GM23248 (cell line): ENCODE data around the gene HSPA1A. TPM values are rescaled to one million over a fixed set of nuclear protein-coding genes. Genes with fewer than 3 reads are reported as not detected.
"Not testable (repeated sequence)": the region's sequence is repeated elsewhere in the genome, so short reads cannot be mapped to it uniquely, and the experiment has no call there.

Source experiments
- DNase-seq: peaks from one replicate; pipeline ENCODE4 v3.0.0-alpha.2; 2015
- H2AFZ ChIP-seq: fragments of 200-600 bp; sonication (generic); 2 replicates; pipeline ENCODE4 v1.6.1; 2016; ENCODE audit warnings: antibody characterized with exemption
- H3F3A ChIP-seq: fragments of 200-600 bp; sonication (generic); 2 replicates; pipeline ENCODE4 v1.6.1; 2016; ENCODE audit warnings: mild to moderate bottlenecking, antibody characterized with exemption, mixed run types; ENCODE audit not compliant: insufficient read depth
- H3K27ac ChIP-seq: fragments of 200-600 bp; sonication (generic); 2 replicates; pipeline ENCODE4 v1.5.1; 2016; ENCODE audit warnings: mild to moderate bottlenecking
- H3K27me3 ChIP-seq: fragments of 200-600 bp; sonication (generic); replicated peaks from 2 replicates; pipeline ENCODE4 v1.6.1; 2016; ENCODE audit warnings: mild to moderate bottlenecking; ENCODE audit not compliant: insufficient read depth
- H3K36me3 ChIP-seq: fragments of 200-600 bp; sonication (generic); 2 replicates; pipeline ENCODE4 v1.6.1; 2016; ENCODE audit warnings: low read depth, mild to moderate bottlenecking
- H3K4me1 ChIP-seq: fragments of 200-600 bp; sonication (generic); 2 replicates; pipeline ENCODE4 v1.6.1; 2016; ENCODE audit warnings: mild to moderate bottlenecking; ENCODE audit not compliant: insufficient read depth
- H3K4me2 ChIP-seq: fragments of 200-600 bp; sonication (generic); one replicate; pipeline ENCODE4 v1.6.1; 2016; ENCODE audit warnings: mild to moderate bottlenecking; ENCODE audit not compliant: unreplicated experiment
- H3K4me3 ChIP-seq: fragments of 200-600 bp; sonication (generic); 2 replicates; pipeline ENCODE4 v1.5.1; 2016; ENCODE audit warnings: mild to moderate bottlenecking
- H3K79me2 ChIP-seq: fragments of 200-600 bp; sonication (generic); 2 replicates; pipeline ENCODE4 v1.6.1; 2016; ENCODE audit warnings: mild to moderate bottlenecking; ENCODE audit not compliant: insufficient read depth
- H3K9ac ChIP-seq: fragments of 200-600 bp; sonication (generic); 2 replicates; pipeline ENCODE4 v1.6.1; 2016; ENCODE audit warnings: mild to moderate bottlenecking
- H3K9me2 ChIP-seq: fragments of 200-600 bp; sonication (generic); 2 replicates; pipeline ENCODE4 v1.6.1; 2016; ENCODE audit warnings: mixed run types, mild to moderate bottlenecking, moderate library complexity; ENCODE audit not compliant: insufficient read depth
- H3K9me3 ChIP-seq: fragments of 200-600 bp; sonication (generic); one replicate; pipeline ENCODE4 v1.6.1; 2017; ENCODE audit warnings: low read depth
- H4K20me1 ChIP-seq: fragments of 200-600 bp; sonication (generic); 2 replicates; pipeline ENCODE4 v1.6.0; 2016; ENCODE audit not compliant: insufficient read depth
- EZH2 ChIP-seq: fragments of 200-600 bp; sonication (generic); IDR thresholded peaks from 2 replicates; pipeline ENCODE4 v1.6.1; 2018; ENCODE audit warnings: antibody characterized with exemption, mild to moderate bottlenecking; ENCODE audit not compliant: insufficient read depth, poor library complexity, severe bottlenecking
- EZH2phosphoT487 ChIP-seq: fragments of 200-600 bp; sonication (generic); IDR thresholded peaks from 2 replicates; pipeline ENCODE4 v1.6.1; 2018; ENCODE audit warnings: antibody characterized with exemption, moderate library complexity, mild to moderate bottlenecking, low read depth; ENCODE audit not compliant: insufficient read depth
- WGBS, 2 experiments: methylation state at CpG; one replicate each; pipeline ENCODE4 v1.1.6; 2015 to 2017; ENCODE audit warnings: low lambda C conversion rate in 2 of 2, low coverage in 1 of 2; ENCODE audit errors: missing lambda C conversion rate in 2 of 2; 5-methylcytosine and 5-hydroxymethylcytosine counted together
- in situ Hi-C: fragments of 300-500 bp; cut with MboI; formaldehyde crosslinking; loops from 2 replicates; pipeline ENCODE4 v1.15.0; 2020
- polyA plus RNA-seq: library from polyadenylated mRNA; unstranded; fragments of >200 nt; fragmentation: Nextera tagmentation; extraction: Ambion mirVana; gene quantifications from 2 replicates; pipeline ENCODE4 v1.2.1, GENCODE V29; 2016
- total RNA-seq: library from RNA; depleted of rRNA; stranded (reverse); fragments of >200 nt; shearing (Covaris generic); gene quantifications from 2 replicates; pipeline ENCODE4 v1.2.3, GENCODE V29; 2014

HSPA1A gene
- total and polyA plus RNA-seq, 2 experiments from 2014 or later = 67.5 to 107 TPM

DNA sequence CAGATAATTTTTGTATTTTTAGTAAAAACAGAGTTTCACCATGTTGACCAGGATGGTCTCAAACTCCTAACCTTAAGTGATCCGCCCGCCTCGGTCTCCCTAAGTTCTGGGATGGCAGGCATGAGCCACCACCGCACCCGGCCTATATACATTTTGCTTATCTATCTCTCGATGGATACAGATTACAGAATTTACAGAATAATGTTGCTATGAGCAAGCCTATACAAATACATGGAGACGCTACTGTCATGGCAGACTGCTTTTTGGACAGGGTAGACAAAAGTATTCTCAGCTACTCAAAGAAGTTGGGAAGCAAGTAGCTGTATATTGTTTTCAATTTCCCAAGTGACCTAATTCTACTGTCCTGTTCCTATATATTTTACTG, 1.9 kb upstream of the HSPA1A start:
- Histone ChIP-seq H3K27ac (peak overlapping the region; percentile 95), H2AFZ (peak overlapping the region; percentile 92), H3K9ac (peak overlapping the region; percentile 85), H3K9me3 (no peaks in the 10 kb centered on the region), H3K4me2 (peak overlapping the region; percentile 71), H3K36me3 (no peaks in the 10 kb centered on the region), H3K9me2 (no peaks in the 10 kb centered on the region), H3F3A (peaks cover 26% of the 10 kb centered on the region), H3K4me1 (peaks cover 17% of the 10 kb centered on the region), H3K4me3 (peak overlapping the region; percentile 68), H3K79me2 (peaks cover 12% of the 10 kb centered on the region), H4K20me1 (no peaks in the 10 kb centered on the region), H3K27me3 (no peaks in the 10 kb centered on the region)
- WGBS, 2 experiments = 96% methylated on average over 7 of the region's 7 CpGs
- no peak for DNase-seq
- TF ChIP-seq EZH2 (no peak), EZH2phosphoT487 (no peak)
- in situ Hi-C loops = no loop called here

DNA sequence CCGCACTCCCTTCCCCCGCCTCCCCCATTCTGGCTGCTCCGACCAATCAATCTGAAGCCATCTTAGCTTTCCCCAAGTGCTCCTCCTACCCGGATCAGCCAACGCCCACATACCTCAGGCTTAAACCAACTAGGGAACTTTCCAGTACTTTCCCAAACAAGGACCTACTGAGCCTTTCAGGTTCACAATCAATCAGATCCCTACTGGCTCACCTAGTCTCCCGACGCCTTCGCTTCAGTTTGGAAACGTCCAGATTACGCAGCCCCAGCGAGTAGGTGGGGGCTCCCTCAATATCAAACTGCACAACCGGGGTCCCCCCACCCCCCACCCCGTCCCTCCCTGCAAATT, 692 bp upstream of the HSPA1A start:
- in situ Hi-C loops = no loop called here

DNA sequence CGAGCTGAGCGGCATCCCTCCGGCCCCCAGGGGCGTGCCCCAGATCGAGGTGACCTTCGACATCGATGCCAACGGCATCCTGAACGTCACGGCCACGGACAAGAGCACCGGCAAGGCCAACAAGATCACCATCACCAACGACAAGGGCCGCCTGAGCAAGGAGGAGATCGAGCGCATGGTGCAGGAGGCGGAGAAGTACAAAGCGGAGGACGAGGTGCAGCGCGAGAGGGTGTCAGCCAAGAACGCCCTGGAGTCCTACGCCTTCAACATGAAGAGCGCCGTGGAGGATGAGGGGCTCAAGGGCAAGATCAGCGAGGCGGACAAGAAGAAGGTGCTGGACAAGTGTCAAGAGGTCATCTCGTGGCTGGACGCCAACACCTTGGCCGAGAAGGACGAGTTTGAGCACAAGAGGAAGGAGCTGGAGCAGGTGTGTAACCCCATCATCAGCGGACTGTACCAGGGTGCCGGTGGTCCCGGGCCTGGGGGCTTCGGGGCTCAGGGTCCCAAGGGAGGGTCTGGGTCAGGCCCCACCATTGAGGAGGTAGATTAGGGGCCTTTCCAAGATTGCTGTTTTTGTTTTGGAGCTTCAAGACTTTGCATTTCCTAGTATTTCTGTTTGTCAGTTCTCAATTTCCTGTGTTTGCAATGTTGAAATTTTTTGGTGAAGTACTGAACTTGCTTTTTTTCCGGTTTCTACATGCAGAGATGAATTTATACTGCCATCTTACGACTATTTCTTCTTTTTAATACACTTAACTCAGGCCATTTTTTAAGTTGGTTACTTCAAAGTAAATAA, 2.0 kb downstream of the HSPA1A start:
- Histone ChIP-seq H3K27ac (peak overlapping the region; percentile 75), H3K9ac (peak overlapping the region; percentile 50), H3K79me2 (peaks cover 31% of the 10 kb centered on the region), H3K4me2 (peak overlapping the region; percentile 85), H3K4me1 (peaks cover 30% of the 10 kb centered on the region), H3F3A (peaks cover 58% of the 10 kb centered on the region), H3K4me3 (peak overlapping the region; percentile 71)
- H3K9me2 ChIP-seq, H3K9me3 ChIP-seq, H2AFZ ChIP-seq, H4K20me1 ChIP-seq, in situ Hi-C loops, H3K36me3 ChIP-seq, H3K27me3 ChIP-seq: not testable (repeated sequence)
- DNase-seq = peak; percentile 70
- 47 to 48% methylated on average over 14 to 16 of the region's 37 CpGs for WGBS, 2 experiments

More for the DNA sequence above, 692 bp upstream of the HSPA1A start:
- H3K36me3 ChIP-seq = no peaks in the 10 kb centered on the region
- peak overlapping the region; percentile 95 for H3K27ac ChIP-seq
- H3K79me2 ChIP-seq = peaks cover 23% of the 10 kb centered on the region
- no peaks in the 10 kb centered on the region for H4K20me1 ChIP-seq
- peaks cover 38% of the 10 kb centered on the region for H3F3A ChIP-seq
- H3K4me2 ChIP-seq = peak overlapping the region; percentile 90
- no peaks in the 10 kb centered on the region for H3K9me2 ChIP-seq
- 0 to 2% methylated on average over 10 to 13 of the region's 13 CpGs for WGBS, 2 experiments
- no peak for TF ChIP-seq EZH2phosphoT487
- no peak for TF ChIP-seq EZH2
- peak overlapping the region; percentile 52 for H2AFZ ChIP-seq
- H3K4me3 ChIP-seq = peak overlapping the region; percentile 81
- H3K27me3 ChIP-seq = no peaks in the 10 kb centered on the region
- H3K9ac ChIP-seq = peak overlapping the region; percentile 85
- peak; percentile 98 for DNase-seq
- H3K9me3 ChIP-seq = no peaks in the 10 kb centered on the region
- H3K4me1 ChIP-seq = peaks cover 25% of the 10 kb centered on the region

DNA sequence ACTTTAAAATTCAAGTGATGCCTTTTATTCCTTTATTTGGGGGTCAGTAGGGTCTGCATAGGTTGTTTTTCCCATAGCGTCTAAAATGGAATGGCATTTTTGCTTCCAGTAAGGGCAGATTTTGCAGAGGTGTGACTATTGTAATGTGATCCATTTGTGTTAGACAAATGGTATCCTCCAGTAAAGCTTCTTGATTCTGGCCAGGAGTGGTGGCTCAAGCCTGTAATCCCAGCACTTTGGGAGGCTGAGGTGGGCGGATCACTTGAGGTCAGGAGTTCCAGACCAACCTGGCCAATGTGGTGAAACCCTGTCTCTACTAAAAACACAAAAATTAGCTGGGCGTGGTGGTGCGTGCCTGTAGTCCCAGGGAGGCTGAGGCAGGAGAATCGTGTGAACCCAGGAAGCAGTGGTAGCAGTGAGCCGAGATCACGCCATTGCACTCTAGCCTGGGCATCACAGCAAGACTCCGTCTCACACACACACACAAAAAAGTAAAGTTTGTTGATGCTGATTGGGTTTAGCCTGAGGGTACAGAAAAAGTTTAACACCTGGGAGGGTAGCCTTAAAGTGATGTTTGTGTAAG, 2.7 kb downstream of the HSPA1A start:
- not testable (repeated sequence) for H2AFZ ChIP-seq

More for the DNA sequence above, 2.7 kb downstream of the HSPA1A start:
- Histone ChIP-seq H3K4me1 (peaks cover 33% of the 10 kb centered on the region), H3K27ac (peak overlapping the region; percentile 75), H3F3A (peaks cover 59% of the 10 kb centered on the region), H3K9ac (peak overlapping the region; percentile 50), H3K79me2 (peaks cover 35% of the 10 kb centered on the region), H3K4me3 (peak overlapping the region; percentile 71), H3K4me2 (peak overlapping the region; percentile 85)
- DNase-seq = peak; percentile 42
- in situ Hi-C loops, H3K36me3 ChIP-seq, H4K20me1 ChIP-seq, H3K9me2 ChIP-seq, H3K9me3 ChIP-seq, H3K27me3 ChIP-seq: not testable (repeated sequence)
- WGBS, 2 experiments = 15 to 16% methylated on average over 8 of the region's 8 CpGs
